ENCODE measurements around the gene GLIS1. TPM values are rescaled to one million over a fixed set of nuclear protein-coding genes. Genes with fewer than 3 reads are reported as not detected.

The GLIS1 gene
- total RNA-seq, 2 donors from 2014 or later, result 0.16 TPM; not detected in 1

- no peak for DNase-seq
- H3K4me1 ChIP-seq, result peaks cover 3% of the 10 kb centered on the region
- H3K27ac ChIP-seq, result no peak overlapping the region
- no peak overlapping the region for H3K4me3 ChIP-seq
- peaks cover 22% of the 10 kb centered on the region for H3K27me3 ChIP-seq
- intact Hi-C loops (cut with DNase I), result no loop called here
- no peaks in the 10 kb centered on the region for H3K36me3 ChIP-seq
- no peaks in the 10 kb centered on the region for H3K9me3 ChIP-seq
- TF ChIP-seq, protein P1, sequence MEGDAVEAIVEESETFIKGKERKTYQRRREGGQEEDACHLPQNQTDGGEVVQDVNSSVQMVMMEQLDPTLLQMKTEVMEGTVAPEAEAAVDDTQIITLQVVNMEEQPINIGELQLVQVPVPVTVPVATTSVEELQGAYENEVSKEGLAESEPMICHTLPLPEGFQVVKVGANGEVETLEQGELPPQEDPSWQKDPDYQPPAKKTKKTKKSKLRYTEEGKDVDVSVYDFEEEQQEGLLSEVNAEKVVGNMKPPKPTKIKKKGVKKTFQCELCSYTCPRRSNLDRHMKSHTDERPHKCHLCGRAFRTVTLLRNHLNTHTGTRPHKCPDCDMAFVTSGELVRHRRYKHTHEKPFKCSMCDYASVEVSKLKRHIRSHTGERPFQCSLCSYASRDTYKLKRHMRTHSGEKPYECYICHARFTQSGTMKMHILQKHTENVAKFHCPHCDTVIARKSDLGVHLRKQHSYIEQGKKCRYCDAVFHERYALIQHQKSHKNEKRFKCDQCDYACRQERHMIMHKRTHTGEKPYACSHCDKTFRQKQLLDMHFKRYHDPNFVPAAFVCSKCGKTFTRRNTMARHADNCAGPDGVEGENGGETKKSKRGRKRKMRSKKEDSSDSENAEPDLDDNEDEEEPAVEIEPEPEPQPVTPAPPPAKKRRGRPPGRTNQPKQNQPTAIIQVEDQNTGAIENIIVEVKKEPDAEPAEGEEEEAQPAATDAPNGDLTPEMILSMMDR (IDR thresholded peaks at IDR 0.05), result no peak
- no peak overlapping the region for H3K9ac ChIP-seq (ENCODE audit: low read depth in 2 of 2, low read length in 2 of 2)
Observed at GRCh38 chr1:53733447-53733931, 5.5 kb downstream of the GLIS1 start.

GRCh38 chr1:53732912-53733317, 6.0 kb downstream of the GLIS1 start:
- H3K9ac ChIP-seq (ENCODE audit: low read depth in 2 of 2, low read length in 2 of 2), result no peak overlapping the region
- TF ChIP-seq, protein P1 (IDR thresholded peaks at IDR 0.05), result no peak
- no peaks in the 10 kb centered on the region for H3K9me3 ChIP-seq
- intact Hi-C loops (cut with DNase I), result no loop called here
- H3K4me1 ChIP-seq, result no peaks in the 10 kb centered on the region
- H3K27ac ChIP-seq, result no peak overlapping the region
- DNase-seq, result no peak
- H3K27me3 ChIP-seq, result peaks cover 16% of the 10 kb centered on the region
- no peak overlapping the region for H3K4me3 ChIP-seq
- H3K36me3 ChIP-seq, result no peaks in the 10 kb centered on the region

DNA sequence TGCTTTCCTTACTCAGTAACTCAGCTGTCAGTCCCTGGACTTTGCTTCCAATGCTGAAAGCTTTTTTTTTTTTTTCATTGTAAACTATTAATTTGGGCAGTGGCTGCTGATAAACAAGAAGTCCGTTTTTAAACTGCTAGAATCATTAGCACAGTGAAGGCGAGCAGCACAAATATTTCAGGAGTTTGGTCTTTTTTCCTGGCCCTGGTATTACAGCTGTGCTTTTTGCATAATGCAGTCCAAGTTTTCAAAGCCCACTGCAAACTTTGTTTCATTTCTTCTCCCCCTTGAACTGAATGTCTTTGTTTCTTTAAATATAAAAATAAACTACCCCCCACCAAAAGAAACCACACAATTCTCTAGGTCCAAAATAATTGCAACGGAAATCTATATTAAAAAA, 6.6 kb downstream of the GLIS1 start:
- intact Hi-C loops (cut with DNase I), result no loop called here
- DNase-seq, result no peak
- H3K36me3 ChIP-seq, result no peaks in the 10 kb centered on the region
- no peak overlapping the region for H3K9ac ChIP-seq (ENCODE audit: low read depth in 2 of 2, low read length in 2 of 2)
- H3K27me3 ChIP-seq, result peaks cover 11% of the 10 kb centered on the region
- no peak overlapping the region for H3K27ac ChIP-seq
- TF ChIP-seq, protein P1 (IDR thresholded peaks at IDR 0.05), result no peak
- no peaks in the 10 kb centered on the region for H3K9me3 ChIP-seq
- no peak overlapping the region for H3K4me3 ChIP-seq
- H3K4me1 ChIP-seq, result no peaks in the 10 kb centered on the region

DNA sequence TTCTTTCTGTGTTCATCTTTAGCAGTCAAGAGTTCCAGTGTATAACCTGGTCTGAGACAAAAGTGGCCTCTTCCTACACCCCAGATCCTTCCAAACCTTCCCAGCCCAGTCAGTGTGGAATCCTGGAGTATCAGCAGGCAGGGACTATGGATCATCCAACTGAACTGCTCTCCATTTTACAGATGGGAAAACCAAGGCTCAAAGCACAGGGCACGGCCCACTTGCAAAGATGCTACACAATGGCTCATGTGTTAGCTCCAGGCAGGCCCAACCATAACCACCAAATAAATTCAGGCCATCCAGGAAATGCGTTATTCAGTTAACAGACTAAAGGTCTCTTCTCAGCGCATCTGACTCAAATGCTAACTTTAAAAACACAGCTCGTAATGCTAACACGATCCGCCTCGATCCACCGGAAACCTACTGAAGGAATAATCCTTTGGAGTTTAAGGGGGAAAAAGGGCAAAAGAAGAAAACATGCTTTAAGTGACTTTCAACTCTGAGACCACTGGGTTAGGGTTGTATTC, 7.1 kb downstream of the GLIS1 start:
- Histone ChIP-seq H3K4me1 (no peaks in the 10 kb centered on the region), H3K36me3 (no peaks in the 10 kb centered on the region), H3K9ac (ENCODE audit: low read depth in 2 of 2, low read length in 2 of 2) (no peak overlapping the region), H3K9me3 (no peaks in the 10 kb centered on the region), H3K27me3 (peaks cover 6% of the 10 kb centered on the region), H3K27ac (no peak overlapping the region), H3K4me3 (no peak overlapping the region)
- intact Hi-C loops (cut with DNase I), result no loop called here
- no peak for DNase-seq
- TF ChIP-seq, protein P1 (IDR thresholded peaks at IDR 0.05), result no peak

- Histone ChIP-seq H3K27ac (no peak overlapping the region), H3K4me1 (no peaks in the 10 kb centered on the region), H3K27me3 (no peaks in the 10 kb centered on the region), H3K36me3 (no peaks in the 10 kb centered on the region), H3K9ac (ENCODE audit: low read depth in 2 of 2, low read length in 2 of 2) (no peak overlapping the region), H3K9me3 (no peaks in the 10 kb centered on the region), H3K4me3 (no peak overlapping the region)
- intact Hi-C loops (cut with DNase I), result no loop called here
- TF ChIP-seq, protein P1 (IDR thresholded peaks at IDR 0.05), result no peak
- no peak for DNase-seq
Observed at GRCh38 chr1:53731043-53731600, 7.8 kb downstream of the GLIS1 start.
